Right kidney (tissue), 1 donor: ENCODE results near the gene ESF1.
"Not testable (repeated sequence)": the region's sequence is repeated elsewhere in the genome, so short reads cannot be mapped to it uniquely, and the experiment has no call there.

Experiments
- DNase-seq: peaks from one replicate; pipeline ENCODE4 v3.0.0-alpha.2; 2016

The ESF1 gene

GRCh38 chr20:13788167-13788834 lies 3.6 kb upstream of the ESF1 start:
- DNase-seq, result no peak

DNA sequence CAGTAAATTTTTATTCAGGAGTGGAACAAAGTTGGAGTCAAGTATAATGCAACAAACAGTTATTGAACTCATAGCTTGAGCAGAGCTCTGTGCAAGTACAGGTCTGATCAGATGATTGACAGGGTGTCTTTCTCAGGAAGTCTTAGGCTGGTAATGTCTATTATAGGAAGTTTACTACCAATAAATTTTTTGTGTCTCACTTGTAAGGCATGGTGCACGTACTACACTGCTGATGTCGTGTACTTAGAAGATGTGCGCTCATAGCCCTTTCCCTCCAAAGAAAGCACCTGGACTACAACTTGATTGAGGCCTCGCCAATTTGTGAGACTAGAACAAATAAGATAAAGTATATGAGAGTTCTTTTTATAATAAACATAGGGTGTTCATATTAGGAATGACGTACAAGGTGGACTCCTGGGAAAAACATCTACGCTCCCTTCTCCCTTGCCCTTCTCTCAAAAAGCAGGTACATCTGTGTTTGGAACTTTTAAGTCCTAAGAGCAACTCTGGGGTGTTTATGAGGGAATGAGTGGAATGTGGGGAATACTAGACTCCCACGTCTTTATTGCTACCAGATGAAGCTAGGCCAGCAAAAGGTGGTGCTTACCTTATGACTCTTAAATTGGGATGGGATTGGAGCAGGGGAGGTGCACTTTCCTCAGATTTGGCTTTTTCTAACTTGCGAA lies 1.6 kb upstream of the ESF1 start:
- no peak for DNase-seq

- no peak for DNase-seq
Observed at GRCh38 chr20:13784271-13784892, 337 bp downstream of the ESF1 start.

GRCh38 chr20:13783528-13783927 lies 1.2 kb downstream of the ESF1 start:
- no peak for DNase-seq

GRCh38 chr20:13778827-13779226 lies 5.9 kb downstream of the ESF1 start:
- DNase-seq, result no peak

DNA sequence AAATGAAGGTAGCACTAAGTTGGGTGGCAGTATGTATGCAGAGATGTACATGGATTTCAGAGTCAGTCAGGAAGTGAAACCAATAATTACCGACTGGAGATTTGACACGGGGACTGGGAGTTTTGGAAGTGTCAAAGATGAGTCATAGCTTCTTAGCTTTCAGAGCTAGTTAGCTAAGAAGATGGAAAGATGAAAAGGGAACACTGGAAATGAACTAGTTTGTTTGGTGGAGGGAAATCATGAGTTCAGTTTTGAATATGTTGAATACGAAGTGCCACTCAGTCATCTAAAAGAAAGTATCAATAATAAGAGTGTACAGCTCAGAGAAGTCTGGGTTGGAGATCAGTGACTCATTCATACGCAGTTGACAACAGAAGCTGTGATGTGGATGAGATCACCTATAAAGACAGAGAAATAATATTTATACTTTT lies 7.5 kb downstream of the ESF1 start:
- no peak for DNase-seq

- no peak for DNase-seq
Observed at GRCh38 chr20:13775867-13776266, 8.9 kb downstream of the ESF1 start.

DNA sequence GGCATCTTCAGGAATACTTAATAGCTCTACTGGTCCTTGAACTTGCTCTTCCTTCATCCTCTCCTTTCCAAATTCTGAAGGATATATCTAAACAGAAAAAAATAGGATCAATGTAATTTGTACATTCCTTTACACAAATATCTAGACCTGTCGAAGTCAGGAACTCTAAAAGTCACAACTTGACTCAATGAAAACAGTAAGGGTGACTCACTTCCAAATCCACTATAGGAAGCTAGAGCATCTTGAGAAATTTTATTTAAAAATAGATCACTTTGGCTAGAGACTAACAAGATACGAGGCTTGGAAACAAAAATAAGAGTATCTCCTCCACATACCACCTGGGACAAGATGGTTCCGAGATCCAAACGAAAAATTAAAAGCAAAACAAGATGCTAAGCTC lies 12.2 kb downstream of the ESF1 start:
- no peak for DNase-seq

DNA sequence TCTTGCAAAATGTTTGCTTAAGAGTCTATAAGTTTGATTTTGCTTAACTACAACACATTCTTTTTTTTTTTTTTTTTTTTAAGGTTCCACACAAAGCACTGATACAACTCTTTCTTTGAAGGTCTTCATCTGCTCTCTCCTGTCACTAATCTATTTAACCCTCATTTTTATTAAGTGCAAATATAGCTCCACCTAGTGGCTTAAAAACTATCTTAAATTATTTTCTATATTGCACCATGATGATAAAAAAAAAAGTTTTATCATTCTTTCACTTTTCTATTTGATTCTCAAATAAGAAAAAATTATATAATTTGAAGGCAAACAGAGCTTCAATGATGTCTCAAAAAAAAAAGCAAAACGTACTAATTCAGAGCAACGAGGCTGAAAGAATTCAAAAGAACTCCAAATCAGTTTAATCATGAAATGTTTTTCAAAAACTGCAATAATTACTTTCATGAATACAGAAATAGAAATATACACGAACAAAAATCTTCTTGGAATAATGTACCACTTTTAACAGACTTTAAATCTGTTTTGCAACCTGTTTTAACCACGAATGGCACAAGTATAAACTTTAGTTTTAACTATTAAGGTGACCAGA lies 12.8 kb downstream of the ESF1 start:
- DNase-seq, result no peak

DNA sequence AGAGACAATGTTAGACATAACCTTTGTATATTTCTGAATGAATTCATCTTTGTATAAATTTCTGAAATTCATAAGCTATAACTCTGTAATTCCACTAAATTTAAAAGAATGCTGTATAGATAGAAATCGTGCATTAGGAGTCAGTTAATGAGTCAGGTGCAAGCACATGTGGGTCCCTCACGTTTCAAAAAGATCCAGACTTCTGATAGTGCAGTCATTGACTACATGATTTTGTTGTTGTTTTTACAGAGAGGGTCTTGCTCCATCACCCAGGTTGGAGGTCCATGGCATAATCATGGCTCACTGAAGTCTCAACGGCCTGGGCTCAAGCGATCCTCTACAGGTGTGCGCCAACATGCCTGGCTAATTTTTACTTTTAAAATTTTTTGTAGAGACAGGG lies 14.6 kb downstream of the ESF1 start:
- no peak for DNase-seq

DNA sequence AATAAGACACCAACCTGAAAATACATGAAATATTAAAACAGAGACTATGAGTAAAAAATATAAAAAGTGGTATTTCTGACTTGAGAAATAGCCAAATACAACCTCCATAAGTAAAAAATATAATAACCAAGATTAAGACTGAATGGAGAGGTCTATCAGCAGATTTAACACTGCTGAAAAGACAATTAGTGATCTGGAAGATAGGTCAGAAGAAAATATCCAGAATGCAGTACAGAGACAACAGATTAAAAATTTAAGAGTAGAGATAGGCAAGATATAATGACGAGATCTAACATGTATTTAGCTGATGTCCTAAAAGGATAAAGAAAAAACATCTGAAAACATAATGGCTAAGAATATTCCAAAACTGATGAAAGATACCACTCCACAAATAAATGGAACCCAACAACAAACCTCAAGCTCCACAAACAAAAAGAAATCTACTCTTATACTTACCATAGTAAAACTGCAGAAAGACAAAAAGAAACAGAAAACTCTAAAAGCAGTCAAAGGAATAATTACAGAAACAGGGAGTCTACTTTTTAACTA lies 18.8 kb downstream of the ESF1 start:
- no peak for DNase-seq

DNA sequence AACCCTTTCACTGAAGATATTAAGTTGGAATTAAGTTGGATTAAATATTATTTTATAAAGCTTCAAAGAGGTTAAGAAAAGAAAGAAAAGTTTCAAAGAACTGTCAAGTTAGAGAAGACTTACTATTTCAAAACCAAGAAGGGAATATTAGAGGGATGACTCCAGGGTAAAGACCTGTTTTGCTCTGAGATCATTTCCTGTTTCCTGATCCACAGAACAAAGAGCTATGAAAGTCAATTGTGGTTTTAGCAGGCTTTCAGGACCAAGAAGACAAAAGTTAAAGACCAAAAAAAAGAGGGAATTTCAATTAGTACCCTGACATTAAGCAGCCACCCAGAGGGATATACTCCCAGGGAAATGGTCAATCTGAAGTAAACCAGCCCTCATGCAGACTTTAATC lies 19.4 kb downstream of the ESF1 start:
- DNase-seq, result no peak

GRCh38 chr20:13760451-13760946 lies 24.2 kb downstream of the ESF1 start:
- not testable (repeated sequence) for DNase-seq

DNA sequence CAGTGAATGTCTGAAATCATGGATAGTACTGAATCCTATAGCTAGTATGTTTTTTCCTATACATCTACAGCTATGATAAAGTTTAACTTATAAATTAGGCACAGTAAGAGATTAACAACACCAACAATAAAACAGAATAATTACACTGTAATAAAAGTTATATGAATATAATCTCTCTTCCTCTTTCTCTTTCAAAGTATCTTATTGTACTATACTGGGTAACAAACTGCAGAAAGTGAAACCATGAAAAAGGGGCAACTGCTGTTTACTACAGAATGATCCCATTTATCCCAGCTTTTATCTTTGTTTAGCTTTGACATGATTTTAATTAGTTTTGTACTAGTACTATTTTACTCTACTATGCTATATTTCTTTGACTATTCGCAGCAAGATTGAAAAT lies 25.8 kb downstream of the ESF1 start:
- DNase-seq, result no peak

GRCh38 chr20:13756551-13756950 lies 28.2 kb downstream of the ESF1 start:
- DNase-seq, result no peak

- no peak for DNase-seq
Observed at GRCh38 chr20:13755809-13756208, 28.9 kb downstream of the ESF1 start.

DNA sequence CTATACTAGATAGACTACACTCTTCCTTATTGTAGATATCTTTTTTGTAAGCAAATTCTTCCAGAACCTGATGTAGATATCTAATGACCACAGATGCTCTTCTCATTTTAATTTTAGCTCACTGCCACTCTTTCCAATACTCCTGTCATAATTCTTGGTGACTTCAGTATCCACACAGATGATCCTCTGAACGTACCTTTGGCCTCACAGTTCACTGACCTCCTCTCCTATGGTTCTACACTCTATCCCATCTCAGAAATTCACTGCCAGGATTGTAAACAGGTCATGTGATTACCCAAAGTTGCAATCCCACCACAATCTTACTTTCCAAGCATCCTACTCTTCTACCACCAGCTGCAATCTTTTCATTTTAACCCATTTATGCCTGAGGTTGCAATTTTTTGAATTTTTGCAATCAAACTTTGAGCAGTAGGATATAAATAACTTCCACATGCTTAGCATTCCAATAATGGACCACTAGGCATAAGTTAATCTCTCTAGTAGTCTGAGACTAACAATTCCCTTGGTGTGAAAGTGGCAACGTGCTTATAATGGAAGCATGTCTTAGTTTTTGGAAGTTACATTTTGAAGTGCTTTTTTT lies 31.2 kb downstream of the ESF1 start:
- no peak for DNase-seq

GRCh38 chr20:13749811-13750210 lies 34.9 kb downstream of the ESF1 start:
- DNase-seq, result no peak

DNA sequence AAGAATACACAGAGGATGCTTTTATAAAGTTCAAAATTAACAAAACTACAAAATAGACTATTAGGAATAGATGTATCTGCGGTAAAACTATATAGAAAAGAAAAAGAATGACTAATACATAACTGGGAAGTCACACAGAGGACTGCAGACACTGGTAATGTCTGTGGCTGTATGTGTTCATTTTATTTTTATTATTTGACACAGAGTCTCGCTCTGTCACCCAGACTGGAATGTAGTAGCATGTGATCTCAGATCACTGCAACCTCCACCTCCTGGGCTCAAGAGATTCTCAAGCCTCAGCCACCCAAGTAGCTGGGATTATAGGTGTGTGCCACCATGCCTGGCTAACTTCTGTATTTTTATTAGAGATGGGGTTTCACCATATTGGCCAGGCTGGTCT lies 38.9 kb downstream of the ESF1 start:
- no peak for DNase-seq

DNA sequence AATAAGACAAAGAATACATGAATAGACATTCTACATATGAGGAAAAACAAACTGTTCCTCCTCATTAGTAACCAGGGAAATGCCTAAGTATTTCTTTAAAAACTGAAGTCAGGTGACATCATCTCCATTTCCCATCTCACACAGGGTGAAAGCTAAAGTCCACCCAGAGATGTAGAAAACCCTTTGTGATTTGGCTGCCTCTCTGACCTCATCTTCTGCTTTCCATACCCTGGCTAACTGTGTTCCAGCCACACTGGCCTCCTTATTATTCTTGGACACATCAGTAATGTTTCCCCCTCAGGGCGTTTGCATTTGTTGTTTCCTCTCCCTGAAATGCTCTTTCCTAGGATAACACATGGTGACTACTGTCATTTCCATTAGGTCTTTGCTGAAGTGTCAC lies 40.4 kb downstream of the ESF1 start:
- DNase-seq, result no peak

GRCh38 chr20:13741879-13742278 lies 42.8 kb downstream of the ESF1 start:
- no peak for DNase-seq
